ENCODE data around the gene ITSN2. TPM values are rescaled to one million over a fixed set of nuclear protein-coding genes. Genes with fewer than 3 reads are reported as not detected.

Gene ITSN2
- total RNA-seq, 2 donors from 2014 or later: 12.6 to 16.8 TPM

DNA sequence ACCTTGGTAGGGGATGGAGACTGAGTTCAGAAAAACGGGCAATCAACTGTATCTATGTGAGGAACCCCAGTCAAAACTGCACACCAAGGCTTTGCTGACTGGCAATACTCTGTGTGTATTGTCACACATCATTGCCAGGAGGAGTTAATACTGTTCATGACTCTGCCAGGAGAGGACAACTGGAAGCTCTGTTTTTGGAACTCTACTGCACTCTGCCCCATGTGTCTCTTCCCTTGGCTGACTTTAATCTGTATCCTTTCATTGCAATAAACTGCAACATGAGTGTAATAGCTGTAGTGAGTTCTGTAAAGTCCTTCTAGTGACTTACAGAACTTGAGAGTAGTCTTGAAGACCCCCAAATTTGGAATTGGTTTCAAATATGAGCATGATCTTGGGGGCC is 113.2 kb downstream of the ITSN2 start:
- no peak overlapping the region for H3K4me3 Mint-ChIP-seq
- H3K9ac ChIP-seq (ENCODE audit: extremely low read depth, low read length, poor library complexity, severe bottlenecking): no peak overlapping the region
- H3K4me1 Mint-ChIP-seq: no peaks in the 10 kb centered on the region
- H3K27me3 ChIP-seq (ENCODE audit: control insufficient read depth, insufficient read depth, low read length, poor library complexity, severe bottlenecking): peaks cover 46% of the 10 kb centered on the region
- no peak for TF ChIP-seq CTCF (conservative IDR thresholded peaks at IDR 0.05)
- H3K4me1 ChIP-seq (ENCODE audit: control insufficient read depth, insufficient read depth, low read length): no peaks in the 10 kb centered on the region
- H3K27ac Mint-ChIP-seq: no peak overlapping the region
- H3K27me3 Mint-ChIP-seq (ENCODE audit: insufficient read depth): no peaks in the 10 kb centered on the region
- H3K36me3 ChIP-seq (ENCODE audit: control insufficient read depth, insufficient read depth, low read length): peaks cover 9% of the 10 kb centered on the region
- H3K4me3 ChIP-seq (ENCODE audit: low read length): no peak overlapping the region
- H3K27ac ChIP-seq (ENCODE audit: low read depth, low read length): no peak overlapping the region
- WGBS, 2 experiments (ENCODE audit: insufficient coverage in 1 of 2, insufficient read length in 1 of 2): 89 to 100% methylated on average over 1 of the region's 1 CpG
- no peak for DNase-seq
- H3K9me3 ChIP-seq (ENCODE audit: control insufficient read depth, low read length): no peaks in the 10 kb centered on the region
- H3K36me3 Mint-ChIP-seq (ENCODE audit: low read depth): peaks cover 9% of the 10 kb centered on the region
- H3K9me3 Mint-ChIP-seq: no peaks in the 10 kb centered on the region

DNA sequence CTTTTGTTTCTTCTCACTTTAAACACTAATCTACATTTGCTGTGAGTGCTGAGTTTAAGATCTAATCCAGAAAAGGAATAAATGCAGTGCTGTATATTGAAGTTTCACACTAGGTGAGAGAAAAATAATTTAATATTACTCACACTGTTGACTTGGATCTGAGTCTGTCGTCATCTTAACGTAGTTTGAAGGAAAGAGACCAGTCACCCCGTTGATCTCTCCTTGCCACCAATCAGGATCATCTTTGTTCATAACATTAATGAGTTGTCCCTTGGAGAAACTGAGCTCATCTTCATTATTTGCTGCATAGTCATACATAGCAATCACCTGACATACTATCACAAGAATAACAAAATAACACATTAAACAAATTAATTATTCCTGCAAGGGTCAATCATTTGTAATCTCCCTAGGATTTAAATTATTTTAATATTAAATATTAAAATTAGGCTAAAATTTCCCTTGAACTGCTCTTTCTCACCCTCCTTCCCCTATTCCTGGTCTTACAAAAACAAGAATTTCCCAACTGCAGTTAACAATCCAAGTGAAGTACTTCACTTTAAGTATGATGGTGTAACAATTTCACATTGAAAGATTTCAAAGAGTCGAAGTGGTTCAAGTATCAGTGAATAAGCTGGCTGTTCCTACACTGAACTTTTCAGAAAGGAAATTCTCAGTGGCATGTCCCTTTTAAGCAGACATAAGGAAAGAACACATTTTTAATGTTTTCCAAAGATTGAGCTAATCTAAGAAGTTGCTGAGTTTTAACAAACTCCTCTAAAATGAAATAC is 114.2 kb downstream of the ITSN2 start:
- no peak overlapping the region for H3K4me3 ChIP-seq (ENCODE audit: low read length)
- no peak for DNase-seq
- no peaks in the 10 kb centered on the region for H3K9me3 ChIP-seq (ENCODE audit: control insufficient read depth, low read length)
- H3K27me3 Mint-ChIP-seq (ENCODE audit: insufficient read depth): no peaks in the 10 kb centered on the region
- WGBS, 2 experiments (ENCODE audit: insufficient coverage in 1 of 2, insufficient read length in 1 of 2): 93 to 94% methylated on average over 3 to 4 of the region's 4 CpGs
- peaks cover 41% of the 10 kb centered on the region for H3K27me3 ChIP-seq (ENCODE audit: control insufficient read depth, insufficient read depth, low read length, poor library complexity, severe bottlenecking)
- TF ChIP-seq CTCF (conservative IDR thresholded peaks at IDR 0.05): no peak
- H3K9ac ChIP-seq (ENCODE audit: extremely low read depth, low read length, poor library complexity, severe bottlenecking): no peak overlapping the region
- H3K4me1 Mint-ChIP-seq: no peaks in the 10 kb centered on the region
- peaks cover 8% of the 10 kb centered on the region for H3K36me3 Mint-ChIP-seq (ENCODE audit: low read depth)
- no peak overlapping the region for H3K27ac ChIP-seq (ENCODE audit: low read depth, low read length)
- peaks cover 9% of the 10 kb centered on the region for H3K36me3 ChIP-seq (ENCODE audit: control insufficient read depth, insufficient read depth, low read length)
- H3K4me1 ChIP-seq (ENCODE audit: control insufficient read depth, insufficient read depth, low read length): no peaks in the 10 kb centered on the region
- H3K9me3 Mint-ChIP-seq: no peaks in the 10 kb centered on the region
- no peak overlapping the region for H3K4me3 Mint-ChIP-seq
- H3K27ac Mint-ChIP-seq: no peak overlapping the region

DNA sequence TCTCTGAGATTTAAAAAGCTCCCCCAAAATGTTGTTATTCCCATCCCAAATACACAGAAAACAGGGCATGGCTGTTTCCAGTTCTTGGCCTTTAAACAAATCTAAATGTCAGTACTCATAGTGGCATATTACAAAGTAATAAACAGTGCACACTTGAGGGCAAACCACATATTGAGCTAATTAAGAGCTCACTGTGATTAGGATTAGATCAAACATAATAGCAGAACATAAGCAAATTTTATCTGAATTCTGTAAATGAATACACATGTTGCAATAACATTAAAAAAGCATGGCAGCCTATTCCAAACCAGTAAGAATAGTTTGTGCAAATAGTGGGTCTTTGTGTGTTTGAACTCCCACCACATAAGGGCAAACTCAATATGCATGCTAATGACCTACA is 118.8 kb downstream of the ITSN2 start:
- H3K9me3 ChIP-seq (ENCODE audit: control insufficient read depth, low read length): no peaks in the 10 kb centered on the region
- H3K4me1 Mint-ChIP-seq: peaks cover 15% of the 10 kb centered on the region
- no peak overlapping the region for H3K4me3 ChIP-seq (ENCODE audit: low read length)
- H3K27ac Mint-ChIP-seq: no peak overlapping the region
- H3K9ac ChIP-seq (ENCODE audit: extremely low read depth, low read length, poor library complexity, severe bottlenecking): no peak overlapping the region
- no peaks in the 10 kb centered on the region for H3K4me1 ChIP-seq (ENCODE audit: control insufficient read depth, insufficient read depth, low read length)
- no peak overlapping the region for H3K27ac ChIP-seq (ENCODE audit: low read depth, low read length)
- H3K27me3 ChIP-seq (ENCODE audit: control insufficient read depth, insufficient read depth, low read length, poor library complexity, severe bottlenecking): peaks cover 14% of the 10 kb centered on the region
- H3K9me3 Mint-ChIP-seq: no peaks in the 10 kb centered on the region
- TF ChIP-seq CTCF (conservative IDR thresholded peaks at IDR 0.05): no peak
- H3K27me3 Mint-ChIP-seq (ENCODE audit: insufficient read depth): no peaks in the 10 kb centered on the region
- H3K4me3 Mint-ChIP-seq: no peak overlapping the region
- no peak for DNase-seq
- H3K36me3 Mint-ChIP-seq (ENCODE audit: low read depth): peaks cover 6% of the 10 kb centered on the region
- peaks cover 7% of the 10 kb centered on the region for H3K36me3 ChIP-seq (ENCODE audit: control insufficient read depth, insufficient read depth, low read length)

Measured in endodermal cell (in vitro differentiated cells).